GM21515 (cell line): ENCODE measurements around the gene USHBP1.
A peak's percentile ranks its signal among the peaks of the same experiment; 100 is the strongest.

ENCODE experiments used
- ATAC-seq: cut with Tn5 transposase; IDR thresholded peaks from one replicate; pipeline ENCODE4 v1.9.1; 2021; ENCODE audit not compliant: unreplicated experiment

USHBP1 gene

GRCh38 chr19:17264641-17264979 is at the start of gene USHBP1:
TSS of gene USHBP1 (minus strand) at chr19:17264745. CDS start at chr19:17264299, 446 bp downstream.
- ATAC-seq: no peak

GRCh38 chr19:17314007-17314593 is 49.6 kb upstream of the USHBP1 start:
- ATAC-seq: no peak

GRCh38 chr19:17312189-17313113 is 47.9 kb upstream of the USHBP1 start:
- ATAC-seq: no peak

- ATAC-seq: no peak
Measured at GRCh38 chr19:17311455-17312188, 47.1 kb upstream of the USHBP1 start.

- ATAC-seq: no peak
Measured at GRCh38 chr19:17309965-17310461, 45.5 kb upstream of the USHBP1 start.

GRCh38 chr19:17309198-17309964 is 44.8 kb upstream of the USHBP1 start, which contains the start of gene DDA1:
TSS of gene DDA1 (plus strand) at chr19:17309563. CDS start at chr19:17309655, 92 bp downstream.
- peak; percentile 50 for ATAC-seq

GRCh38 chr19:17307876-17308377 is 43.4 kb upstream of the USHBP1 start:
- no peak for ATAC-seq

- no peak for ATAC-seq
Measured at GRCh38 chr19:17306285-17306714, 41.8 kb upstream of the USHBP1 start.

- ATAC-seq: peak; percentile 53
Measured at GRCh38 chr19:17305517-17306284, 41.2 kb upstream of the USHBP1 start, which contains the start of gene MRPL34. TSS of gene MRPL34 (plus strand) at chr19:17305872. CDS start at chr19:17305893, 21 bp downstream.

- ATAC-seq: no peak
Measured at GRCh38 chr19:17305216-17305516, 40.6 kb upstream of the USHBP1 start.

- ATAC-seq: no peak
Measured at GRCh38 chr19:17304386-17305215, 40.1 kb upstream of the USHBP1 start.

GRCh38 chr19:17303940-17304267 is 39.4 kb upstream of the USHBP1 start:
- no peak for ATAC-seq

GRCh38 chr19:17303167-17303939 is 38.8 kb upstream of the USHBP1 start, which contains the start of gene ABHD8:
TSS of gene ABHD8 (minus strand) at chr19:17303425. CDS start at chr19:17301616, 1,809 bp downstream.
- ATAC-seq: peak; percentile 49

- ATAC-seq: no peak
Measured at GRCh38 chr19:17302391-17303166, 38.0 kb upstream of the USHBP1 start.

GRCh38 chr19:17300992-17301619 is 36.6 kb upstream of the USHBP1 start:
- ATAC-seq: no peak

GRCh38 chr19:17296976-17297375 is 32.4 kb upstream of the USHBP1 start:
- ATAC-seq: no peak

GRCh38 chr19:17296273-17296672 is 31.7 kb upstream of the USHBP1 start:
- ATAC-seq: no peak
